ENCODE data around the gene WDFY1. TPM values are rescaled to one million over a fixed set of nuclear protein-coding genes. Genes with fewer than 3 reads are reported as not detected.

The WDFY1 gene
- total and polyA plus RNA-seq, 9 of the 15 experiments (the other 6 are each of a cell fraction or from before 2014, with no cell fraction given): 5.4 to 27.6 (median 17.5) TPM

DNA sequence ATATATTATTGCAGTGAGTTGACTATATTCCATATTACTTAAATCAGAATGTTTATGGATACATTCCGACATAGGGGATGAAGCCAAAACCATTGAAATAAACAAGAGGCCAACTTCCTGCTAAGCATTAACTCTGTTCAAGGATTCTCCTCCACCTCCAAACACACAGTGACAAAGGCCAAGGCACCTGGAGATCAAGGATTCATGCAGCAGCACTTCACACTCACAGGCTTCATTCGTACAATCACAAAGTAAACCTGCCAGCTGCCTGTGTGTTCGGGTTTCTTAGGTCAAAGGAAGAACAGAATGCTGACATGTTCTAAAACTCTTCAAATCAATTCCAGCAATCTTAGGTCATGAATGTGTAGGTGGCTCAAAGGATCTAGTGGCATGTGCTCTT lies 22.8 kb downstream of the WDFY1 start (continued):
- TF ChIP-seq NR2C2 (CRISPR knock-in tag; IDR thresholded peaks at IDR 0.05) (no peak), NR2C2 (tag; IDR thresholded peaks at IDR 0.05) (no peak)

DNA sequence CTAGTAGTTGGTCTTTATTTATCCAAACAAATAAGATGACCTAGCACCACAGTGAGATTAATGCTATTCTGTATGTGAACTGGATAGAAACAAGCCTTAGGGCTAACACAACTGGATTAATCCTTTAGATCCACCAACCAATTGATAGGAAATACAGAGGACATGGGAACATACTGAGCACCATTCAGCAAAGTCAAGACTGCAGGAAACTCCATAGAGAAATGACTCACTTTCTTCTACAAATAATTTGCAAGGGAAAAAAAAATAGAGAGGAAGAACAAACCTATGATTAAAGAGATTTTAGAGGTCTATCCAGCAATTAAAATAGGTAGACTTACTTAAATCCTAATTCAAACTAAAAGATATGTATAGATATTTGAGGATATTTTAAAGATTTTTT lies 23.9 kb downstream of the WDFY1 start:
- in situ Hi-C loops (cut with MboI) (no loop called here), intact Hi-C loops (cut with micrococcal nuclease) (no loop called here)
- no peak overlapping the region for H3K4me3 ChIP-seq
- no peak overlapping the region for H2AFZ ChIP-seq (ENCODE audit: low read depth, low read length)
- FAIRE-seq (no peak), DNase-seq (ENCODE audit: extremely low read depth in 1 of 4, low spot score in 3 of 4) (no peak), ATAC-seq (no peak)
- H3K4me2 ChIP-seq (ENCODE audit: insufficient read depth, low read length): no peak overlapping the region
- no peaks in the 10 kb centered on the region for H3K9me3 ChIP-seq (replicated peaks; ENCODE audit: control insufficient read depth, insufficient read depth, low read depth, low read length)
- no peak for TF ChIP-seq MAFK (IDR thresholded peaks at IDR 0.05; ENCODE audit: low read length)
- TF ChIP-seq, protein P1, sequence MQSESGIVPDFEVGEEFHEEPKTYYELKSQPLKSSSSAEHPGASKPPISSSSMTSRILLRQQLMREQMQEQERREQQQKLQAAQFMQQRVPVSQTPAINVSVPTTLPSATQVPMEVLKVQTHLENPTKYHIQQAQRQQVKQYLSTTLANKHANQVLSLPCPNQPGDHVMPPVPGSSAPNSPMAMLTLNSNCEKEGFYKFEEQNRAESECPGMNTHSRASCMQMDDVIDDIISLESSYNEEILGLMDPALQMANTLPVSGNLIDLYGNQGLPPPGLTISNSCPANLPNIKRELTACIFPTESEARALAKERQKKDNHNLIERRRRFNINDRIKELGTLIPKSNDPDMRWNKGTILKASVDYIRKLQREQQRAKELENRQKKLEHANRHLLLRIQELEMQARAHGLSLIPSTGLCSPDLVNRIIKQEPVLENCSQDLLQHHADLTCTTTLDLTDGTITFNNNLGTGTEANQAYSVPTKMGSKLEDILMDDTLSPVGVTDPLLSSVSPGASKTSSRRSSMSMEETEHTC (IDR thresholded peaks at IDR 0.05): no peak
- TF ChIP-seq, protein P2, sequence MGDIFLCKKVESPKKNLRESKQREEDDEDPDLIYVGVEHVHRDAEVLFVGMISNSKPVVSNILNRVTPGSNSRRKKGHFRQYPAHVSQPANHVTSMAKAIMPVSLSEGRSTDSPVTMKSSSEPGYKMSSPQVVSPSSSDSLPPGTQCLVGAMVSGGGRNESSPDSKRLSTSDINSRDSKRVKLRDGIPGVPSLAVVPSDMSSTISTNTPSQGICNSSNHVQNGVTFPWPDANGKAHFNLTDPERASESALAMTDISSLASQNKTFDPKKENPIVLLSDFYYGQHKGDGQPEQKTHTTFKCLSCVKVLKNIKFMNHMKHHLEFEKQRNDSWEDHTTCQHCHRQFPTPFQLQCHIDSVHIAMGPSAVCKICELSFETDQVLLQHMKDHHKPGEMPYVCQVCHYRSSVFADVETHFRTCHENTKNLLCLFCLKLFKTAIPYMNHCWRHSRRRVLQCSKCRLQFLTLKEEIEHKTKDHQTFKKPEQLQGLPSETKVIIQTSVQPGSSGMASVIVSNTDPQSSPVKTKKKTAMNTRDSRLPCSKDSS (IDR thresholded peaks at IDR 0.05; ENCODE audit: low read depth, partially characterized antibody): no peak
- no peak for TF ChIP-seq ZNF77 (CRISPR knock-in tag; IDR thresholded peaks at IDR 0.05)
- TF ChIP-seq ZNF717 (CRISPR knock-in tag; IDR thresholded peaks at IDR 0.05): no peak
- TF ChIP-seq, protein P3, sequence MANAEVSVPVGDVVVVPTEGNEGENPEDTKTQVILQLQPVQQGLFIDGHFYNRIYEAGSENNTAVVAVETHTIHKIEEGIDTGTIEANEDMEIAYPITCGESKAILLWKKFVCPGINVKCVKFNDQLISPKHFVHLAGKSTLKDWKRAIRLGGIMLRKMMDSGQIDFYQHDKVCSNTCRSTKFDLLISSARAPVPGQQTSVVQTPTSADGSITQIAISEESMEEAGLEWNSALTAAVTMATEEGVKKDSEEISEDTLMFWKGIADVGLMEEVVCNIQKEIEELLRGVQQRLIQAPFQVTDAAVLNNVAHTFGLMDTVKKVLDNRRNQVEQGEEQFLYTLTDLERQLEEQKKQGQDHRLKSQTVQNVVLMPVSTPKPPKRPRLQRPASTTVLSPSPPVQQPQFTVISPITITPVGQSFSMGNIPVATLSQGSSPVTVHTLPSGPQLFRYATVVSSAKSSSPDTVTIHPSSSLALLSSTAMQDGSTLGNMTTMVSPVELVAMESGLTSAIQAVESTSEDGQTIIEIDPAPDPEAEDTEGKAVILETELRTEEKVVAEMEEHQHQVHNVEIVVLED (CRISPR knock-in tag; IDR thresholded peaks at IDR 0.05): no peak
- TF ChIP-seq KLF10 (CRISPR knock-in tag; IDR thresholded peaks at IDR 0.05): no peak
- TF ChIP-seq NFE2 (IDR thresholded peaks at IDR 0.05; ENCODE audit: low read depth): no peak
- no peak for TF ChIP-seq ZBTB7A (IDR thresholded peaks at IDR 0.05; ENCODE audit: borderline replicate concordance, control insufficient read depth, low read depth, low read length)
- TF ChIP-seq BMI1 (IDR thresholded peaks at IDR 0.05; ENCODE audit: low read length): no peak
- no peak for TF ChIP-seq TAF1 (IDR thresholded peaks at IDR 0.05; ENCODE audit: control insufficient read depth, extremely low read depth, insufficient read depth, low read length, severe bottlenecking)
- no peak for TF ChIP-seq CBX5 (IDR thresholded peaks at IDR 0.05; ENCODE audit: borderline replicate concordance, low read depth)
- TF ChIP-seq MEF2D (tag; conservative IDR thresholded peaks at IDR 0.05; ENCODE audit: low read depth): no peak
- TF ChIP-seq CEBPG (CRISPR knock-in tag; IDR thresholded peaks at IDR 0.05): no peak
- TF ChIP-seq CEBPG (tag; conservative IDR thresholded peaks at IDR 0.05 in 1 of 2, IDR thresholded peaks at IDR 0.05 in 1 of 2): no peak
- TF ChIP-seq TRIM28 (IDR thresholded peaks at IDR 0.05): no peak
- no peak for TF ChIP-seq RBFOX2 (IDR thresholded peaks at IDR 0.05; ENCODE audit: low read depth, low read length)
- no peak overlapping the region for H3K9ac ChIP-seq (ENCODE audit: insufficient read depth in 1 of 2, low read depth in 2 of 2, low read length in 2 of 2)
- H3K27ac ChIP-seq (ENCODE audit: extremely low read depth, low read depth, low read length): no peak overlapping the region
- POLR2A ChIA-PET: no interaction called here
- no peaks in the 10 kb centered on the region; the same call in 1 of the 2 replicates for H4K20me1 ChIP-seq (replicated peaks; ENCODE audit: control insufficient read depth, insufficient read depth, low read length)
- no TSS peak for BruUV-seq (replicated peaks)
- CTCF ChIA-PET (ENCODE audit: low intra/inter-chr PET ratio): no interaction called here
- H3K4me1 ChIP-seq (replicated peaks in 1 of 2; ENCODE audit: control insufficient read depth in 2 of 2, insufficient read depth in 2 of 2, low read length in 2 of 2): 0 out of 5 replicates have a peak, but pooled peaks cover 0 to 3% of the 10 kb centered on the region in 2 experiments
- no peaks in the 10 kb centered on the region; the same call in 2 of the 3 replicates for H3K79me2 ChIP-seq (ENCODE audit: control insufficient read depth, insufficient read depth, low read length)
- H3K9me1 ChIP-seq (ENCODE audit: control insufficient read depth, insufficient read depth, low read length): no peaks in the 10 kb centered on the region
- no peaks in the 10 kb centered on the region for H3K36me3 ChIP-seq (ENCODE audit: control insufficient read depth, insufficient read depth, low read length)
- no peaks in the 10 kb centered on the region for H3K27me3 ChIP-seq (ENCODE audit: control insufficient read depth in 2 of 2, insufficient read depth in 2 of 2, low read length in 2 of 2)

Data from K562 (cell line).